ENCODE measurements around the gene PTCD3.

The PTCD3 gene

DNA sequence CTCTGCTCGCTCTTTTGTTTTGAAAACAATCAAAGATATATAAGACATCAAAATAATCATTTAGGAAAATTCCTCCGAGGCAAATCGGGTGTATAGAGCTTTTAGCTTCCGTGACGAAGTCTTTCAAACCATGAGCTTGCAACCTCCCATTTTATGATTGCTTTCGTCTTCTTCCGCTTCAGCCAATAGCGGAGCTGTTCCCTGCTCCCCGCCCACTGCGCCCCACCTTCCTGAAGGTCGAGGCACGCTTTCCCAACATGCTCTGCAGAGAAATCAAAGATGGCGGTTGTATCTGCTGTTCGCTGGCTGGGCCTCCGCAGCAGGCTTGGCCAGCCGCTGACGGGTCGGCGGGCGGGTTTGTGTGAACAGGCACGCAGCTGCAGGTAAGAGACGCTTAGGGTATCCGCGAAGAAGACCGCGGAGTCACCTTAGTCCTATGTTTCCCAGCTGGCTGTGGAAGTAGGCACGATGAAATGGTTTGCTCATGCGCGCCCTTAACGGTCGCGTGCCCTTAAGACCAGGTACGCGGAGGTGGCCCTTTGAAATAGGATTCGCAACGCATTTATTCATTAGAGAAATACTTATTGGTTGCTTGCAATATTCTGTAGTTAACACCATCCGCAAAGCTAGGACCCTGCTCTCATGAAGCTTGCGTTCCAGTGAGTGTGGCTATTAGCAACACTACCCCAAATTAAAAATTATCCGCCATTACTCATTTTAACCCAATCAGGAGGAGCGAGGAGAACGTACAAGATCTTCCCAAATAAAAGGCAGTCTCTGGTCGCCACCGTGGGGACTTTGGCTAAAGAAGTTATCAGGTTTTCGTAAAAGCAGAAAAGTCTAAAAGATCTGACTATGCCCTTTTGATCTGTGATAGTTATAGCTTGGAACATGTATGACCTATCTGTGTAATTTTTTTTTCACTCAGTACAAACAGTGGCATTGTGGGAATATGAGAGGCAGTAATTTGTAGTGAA is at the start of gene PTCD3:
Gene PTCD3, plus strand, starts transcription at position 267 of the 977 bp plus-strand sequence. Its CDS starts 13 bp downstream, at position 280.
- peak; percentile 77 to 96 for DNase-seq

DNA sequence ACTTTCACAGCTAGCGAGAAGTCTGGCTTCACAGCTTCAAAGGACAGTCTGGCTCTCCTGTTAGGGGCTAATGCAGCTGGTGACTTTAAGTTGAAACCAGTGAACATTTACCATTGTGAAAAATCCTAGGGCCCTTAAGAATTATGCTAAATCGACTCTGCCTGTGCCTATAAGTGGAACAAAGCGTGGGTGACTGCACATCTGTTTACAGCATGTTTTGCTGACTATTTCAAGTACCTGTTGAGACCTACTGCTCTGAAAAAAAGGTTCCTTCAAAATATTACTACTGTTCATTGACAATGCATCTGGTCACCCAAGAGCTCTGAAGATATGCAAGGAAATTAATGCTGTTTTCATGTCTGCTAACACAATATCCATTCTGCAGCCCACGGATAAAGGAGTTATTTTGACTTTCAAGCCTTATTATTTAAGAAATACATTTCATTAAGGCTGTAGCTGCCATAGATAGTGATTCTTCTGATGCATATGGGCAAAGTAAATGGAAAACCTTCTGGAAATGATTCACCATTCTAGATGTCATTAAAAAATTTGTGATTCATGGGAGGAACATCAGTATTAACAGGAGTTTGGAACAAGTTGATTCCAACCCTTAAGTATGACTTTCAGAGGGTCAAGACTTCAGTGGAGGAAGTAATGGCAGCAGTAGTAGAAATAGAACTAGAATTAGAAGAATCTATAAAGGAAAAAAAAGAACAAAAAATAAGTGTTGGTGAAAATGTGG is 49.3 kb upstream of the PTCD3 start:
- no peak for DNase-seq

DNA sequence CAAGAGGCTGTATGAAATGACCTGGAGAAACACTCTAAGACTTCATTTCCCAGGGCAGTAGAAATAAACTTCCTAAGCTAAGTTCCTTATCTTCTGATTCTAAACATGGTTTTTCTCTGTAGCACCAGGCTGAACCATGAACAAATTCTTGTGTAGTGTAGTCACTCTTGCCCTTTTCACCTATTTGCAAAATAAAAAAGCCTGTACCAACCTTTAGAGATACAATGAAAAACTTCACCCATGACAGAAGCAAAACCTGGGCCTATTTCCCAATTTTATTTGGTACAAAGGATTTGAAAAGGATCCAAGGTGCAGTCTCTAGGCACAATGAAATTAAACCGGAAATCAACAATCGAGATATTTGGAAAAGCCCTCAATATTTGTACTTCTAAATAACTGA is 44.0 kb upstream of the PTCD3 start:
- peak in 1 of 2 experiments; percentile 36 for DNase-seq

DNA sequence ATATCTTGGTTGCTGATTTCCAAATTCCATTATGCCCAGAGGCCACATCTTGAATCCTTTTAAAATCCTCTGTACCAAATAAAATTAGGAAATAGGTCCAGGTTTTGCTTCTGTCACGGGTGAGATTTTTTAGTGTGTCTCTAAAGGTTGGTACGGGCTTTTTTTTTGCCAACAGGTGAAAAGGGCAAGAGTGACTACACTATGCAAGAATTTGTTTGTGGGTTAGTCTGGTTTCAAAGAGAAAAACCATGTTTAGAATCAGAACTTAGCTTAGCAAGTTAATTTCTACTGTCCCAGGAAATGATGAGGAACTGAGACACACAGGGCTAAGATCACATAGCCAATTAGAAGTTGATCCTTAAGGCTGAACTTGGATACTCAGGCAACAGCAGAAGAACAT is 42.0 kb upstream of the PTCD3 start:
- peak in 1 of 2 experiments; percentile 13 for DNase-seq

DNA sequence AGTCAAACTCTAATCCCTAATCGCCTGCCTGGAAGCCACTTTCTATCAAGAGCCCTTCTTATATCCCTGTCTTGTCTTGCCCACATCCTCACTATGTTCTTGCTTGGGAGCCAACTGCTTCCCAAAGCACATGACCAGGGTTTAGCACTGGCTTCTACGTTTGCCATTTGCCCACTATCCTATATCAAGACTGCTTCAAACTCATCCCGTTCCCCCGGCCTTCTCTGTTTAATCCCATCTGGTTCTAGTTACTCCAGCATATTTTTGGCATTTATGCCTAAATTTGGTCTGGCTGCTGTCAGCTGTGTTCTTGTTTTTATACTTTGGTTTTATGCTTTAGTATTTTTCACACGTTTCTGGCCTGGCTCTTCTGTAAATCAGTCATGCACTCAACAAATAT is 40.5 kb upstream of the PTCD3 start:
- DNase-seq: no peak

DNA sequence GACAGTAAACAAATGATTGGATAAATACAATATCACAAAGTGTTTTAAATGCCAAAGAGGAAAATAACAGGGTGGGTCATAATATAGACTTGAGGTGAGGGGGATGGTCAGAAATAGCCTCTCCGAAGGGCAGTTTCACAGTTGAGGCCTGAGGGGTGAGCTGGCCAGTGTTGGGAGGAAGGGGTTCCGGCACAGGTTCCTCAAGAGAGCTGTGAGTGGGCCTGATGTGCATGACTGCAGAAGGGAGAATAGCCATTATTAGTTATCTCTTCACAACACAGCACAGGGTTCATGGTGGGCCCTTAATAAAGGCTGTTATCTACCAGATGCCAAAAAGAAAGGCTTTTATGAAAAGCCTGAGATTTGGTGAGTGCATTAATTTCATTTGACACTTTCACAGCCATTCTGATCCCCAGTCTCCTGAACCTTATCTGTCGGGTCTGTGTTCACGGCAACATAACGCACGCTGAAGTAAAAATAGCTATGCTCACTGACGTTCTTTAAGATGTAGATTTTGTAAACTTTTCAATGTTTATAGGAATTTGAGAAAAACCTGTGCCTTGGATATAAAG is 39.9 kb upstream of the PTCD3 start:
- DNase-seq: no peak

DNA sequence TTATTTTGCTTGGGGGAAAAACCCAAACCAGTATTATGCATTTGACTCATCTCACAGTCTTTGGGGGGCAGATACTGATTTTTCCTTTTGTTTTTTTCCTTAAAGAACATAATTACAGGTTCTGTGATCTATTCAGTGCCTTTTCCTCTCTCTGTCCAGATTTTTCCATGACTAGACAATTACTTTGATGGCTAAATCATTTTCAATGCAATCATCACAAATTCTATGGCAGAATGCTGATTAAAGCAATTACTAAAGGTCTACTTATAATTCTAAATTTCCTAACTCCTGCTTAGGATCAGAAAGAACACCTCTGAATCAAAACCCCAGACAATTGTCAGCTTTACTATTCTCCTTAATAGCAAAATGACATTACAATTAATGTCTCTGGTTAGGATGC is 39.1 kb upstream of the PTCD3 start:
- no peak for DNase-seq

DNA sequence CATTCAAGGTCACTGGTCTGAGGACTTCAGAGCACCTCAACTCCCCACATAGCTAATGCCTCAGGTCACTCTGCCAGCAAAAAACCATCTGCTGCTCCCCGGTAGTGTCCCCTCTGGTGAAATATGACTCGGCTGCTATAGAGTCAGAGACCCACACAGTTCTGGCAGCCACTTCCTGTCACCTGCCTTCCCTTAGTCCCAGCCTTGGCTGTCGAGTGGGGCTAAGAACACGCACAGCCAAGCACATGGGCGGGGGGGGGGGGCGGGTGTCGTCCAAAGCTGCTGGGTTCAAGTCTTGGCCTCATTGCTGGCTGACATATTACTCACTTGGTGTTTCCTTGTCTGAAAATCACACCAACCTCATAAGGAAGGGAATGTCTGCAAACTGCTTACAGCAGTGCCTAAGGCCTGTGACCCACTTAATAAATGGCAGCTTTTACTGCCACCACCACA is 37.9 kb upstream of the PTCD3 start:
- no peak for DNase-seq

DNA sequence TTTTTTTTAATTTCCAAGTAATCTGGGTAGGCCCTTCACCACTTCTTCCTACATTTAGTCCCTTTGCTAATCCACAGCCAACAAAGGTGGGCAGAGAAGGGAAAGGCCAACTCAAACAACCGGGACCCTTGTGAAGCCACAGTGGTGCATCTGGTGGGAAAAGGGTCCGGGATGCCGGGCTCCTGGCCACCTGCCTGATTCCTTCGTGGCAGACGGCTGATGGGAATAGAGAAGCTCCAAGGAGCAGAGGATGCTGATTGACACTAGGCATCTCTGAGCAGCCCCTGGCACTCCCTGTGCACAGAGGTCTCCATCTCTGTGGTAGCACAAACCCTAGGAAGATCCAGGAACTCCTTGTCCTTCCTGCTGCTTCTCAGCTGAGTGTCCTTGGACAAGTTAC is 37.4 kb upstream of the PTCD3 start:
- DNase-seq: no peak

DNA sequence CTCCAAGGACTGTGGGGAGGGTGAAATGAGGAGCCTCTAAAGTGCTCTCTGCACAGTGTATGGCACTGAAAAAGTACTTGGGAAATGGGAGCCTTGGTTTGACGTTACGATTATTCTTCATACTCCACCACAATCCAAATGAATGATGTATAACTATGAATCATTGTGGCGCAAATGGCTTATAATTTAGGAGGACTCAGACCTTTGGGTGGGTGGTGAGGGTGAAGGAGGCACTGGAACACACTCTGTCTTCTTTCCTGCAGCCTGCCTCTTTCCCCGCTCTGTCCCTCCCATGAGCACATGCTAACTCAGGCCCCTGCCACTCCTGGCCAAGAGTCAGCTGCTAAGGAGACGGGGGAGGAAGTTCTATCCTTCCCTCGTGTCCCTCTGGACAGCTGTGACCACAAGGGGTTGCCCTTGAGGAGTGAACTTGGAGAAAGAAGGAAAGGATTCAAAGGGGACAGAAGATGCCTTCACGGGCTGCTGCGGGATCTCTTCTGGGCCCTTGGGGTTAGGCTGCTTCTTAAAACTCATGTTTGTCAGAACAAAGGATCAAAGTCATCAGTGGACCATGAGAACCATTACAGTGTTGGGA is 36.8 kb upstream of the PTCD3 start:
- DNase-seq: no peak

DNA sequence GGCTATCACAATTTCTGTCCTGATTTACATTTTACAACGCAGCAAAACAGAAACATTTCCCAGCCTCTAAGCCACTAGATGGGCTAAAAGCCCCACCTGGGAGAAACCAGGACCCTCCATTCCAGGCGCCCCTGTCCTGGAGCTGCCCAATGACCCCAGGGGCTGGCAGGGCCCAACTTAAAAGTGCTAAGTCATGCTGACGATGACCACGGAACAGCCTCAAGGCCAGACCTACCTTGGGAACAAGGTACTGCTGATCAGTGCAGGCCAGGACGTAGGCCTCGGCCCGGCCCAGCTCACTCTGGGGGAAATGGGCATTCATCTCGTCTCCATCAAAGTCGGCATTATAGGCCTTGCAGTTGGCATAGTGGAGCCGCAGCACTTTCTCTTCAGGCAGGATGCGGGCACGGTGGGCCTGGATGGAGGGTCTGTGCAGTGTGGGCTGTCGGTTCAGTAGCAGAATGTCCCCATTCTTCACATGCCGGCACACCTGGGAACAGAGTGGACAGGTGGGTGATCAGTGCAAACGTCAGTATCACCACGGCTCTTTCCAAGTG is 36.2 kb upstream of the PTCD3 start:
- DNase-seq: no peak

DNA sequence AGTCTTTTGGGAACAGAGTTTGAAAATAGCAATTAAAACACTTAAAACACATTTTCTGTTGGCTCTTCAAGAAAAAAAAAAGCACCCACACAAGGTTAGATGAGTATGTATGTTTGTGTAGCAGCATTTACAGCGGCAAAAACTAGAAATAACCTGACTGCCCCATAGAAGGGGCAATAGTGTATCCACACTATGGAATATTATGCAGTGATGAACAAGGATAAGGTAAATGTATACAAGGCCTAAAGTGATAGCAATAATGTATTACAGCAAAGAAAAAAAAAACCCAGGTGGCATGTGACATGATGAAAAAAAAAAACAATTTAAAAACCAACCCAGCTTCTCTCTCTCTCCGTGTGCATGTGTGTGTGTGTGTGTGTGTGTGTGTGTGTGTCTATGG is 35.2 kb upstream of the PTCD3 start:
- DNase-seq: no peak

DNA sequence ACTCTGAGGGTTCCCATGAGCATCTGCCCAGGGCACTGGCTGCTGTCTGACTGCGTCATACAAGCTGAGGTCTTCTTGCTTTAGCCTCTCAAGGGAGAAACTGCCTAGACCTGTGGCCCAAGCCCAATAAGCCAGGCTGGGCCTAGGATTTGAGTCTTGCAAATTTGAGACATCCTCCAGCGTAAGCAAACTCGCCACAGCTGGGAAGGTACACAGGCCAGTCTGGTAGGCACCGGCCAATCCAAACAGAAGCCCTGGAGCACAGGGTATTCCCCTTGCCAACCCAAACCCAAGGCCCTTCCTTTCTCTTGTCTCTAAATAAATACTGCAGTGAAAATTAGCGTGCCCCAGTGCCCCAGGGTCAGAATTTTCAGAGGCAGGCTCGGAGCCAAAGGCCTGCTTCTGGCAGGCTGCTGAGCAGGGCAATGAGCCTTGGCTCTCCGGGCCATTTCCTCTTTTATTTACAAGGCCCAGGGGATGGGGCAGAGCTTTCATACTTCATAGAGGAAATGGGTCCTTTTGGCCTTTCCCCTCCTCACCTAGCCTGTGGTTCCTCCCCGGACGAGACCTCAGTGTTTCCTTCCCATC is 33.7 kb upstream of the PTCD3 start:
- DNase-seq: no peak

DNA sequence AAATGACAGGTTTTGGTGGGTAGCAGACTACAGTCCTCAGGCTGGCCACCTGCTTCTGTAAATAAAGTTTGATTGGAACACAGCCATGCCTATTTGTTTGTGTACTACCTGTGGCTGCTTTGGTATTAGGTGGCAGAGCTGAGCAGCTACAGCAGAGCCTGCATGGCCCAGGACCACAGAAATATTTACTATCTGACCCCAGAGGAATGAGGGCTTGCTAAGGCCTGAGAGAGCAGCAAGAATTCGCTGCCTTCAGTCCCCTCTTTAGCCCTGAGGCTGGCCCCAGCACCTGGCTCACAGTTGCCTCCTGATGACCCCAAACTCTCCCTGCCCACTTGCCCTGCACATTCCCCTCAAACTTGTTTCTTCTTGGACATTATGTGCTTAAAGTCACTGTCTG is 32.8 kb upstream of the PTCD3 start:
- no peak for DNase-seq

DNA sequence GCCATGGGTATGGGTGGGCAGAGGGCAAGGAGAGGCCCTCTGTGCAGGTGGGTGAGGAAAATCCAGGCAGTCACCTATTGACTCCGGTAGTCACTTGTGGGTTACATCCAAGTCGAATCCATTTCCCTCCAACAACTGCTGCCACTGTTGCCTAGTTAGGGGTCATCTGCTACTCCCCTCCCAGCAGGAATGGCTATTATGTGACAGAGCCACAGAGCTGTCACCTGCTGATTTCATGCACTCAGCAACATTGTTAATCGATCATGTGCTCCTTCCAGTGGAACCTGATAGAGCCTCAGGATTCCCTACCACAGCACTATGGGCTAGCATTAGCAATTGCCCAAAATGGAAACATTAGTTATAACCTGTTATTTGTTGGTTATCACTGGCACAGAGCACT is 31.8 kb upstream of the PTCD3 start:
- no peak for DNase-seq

DNA sequence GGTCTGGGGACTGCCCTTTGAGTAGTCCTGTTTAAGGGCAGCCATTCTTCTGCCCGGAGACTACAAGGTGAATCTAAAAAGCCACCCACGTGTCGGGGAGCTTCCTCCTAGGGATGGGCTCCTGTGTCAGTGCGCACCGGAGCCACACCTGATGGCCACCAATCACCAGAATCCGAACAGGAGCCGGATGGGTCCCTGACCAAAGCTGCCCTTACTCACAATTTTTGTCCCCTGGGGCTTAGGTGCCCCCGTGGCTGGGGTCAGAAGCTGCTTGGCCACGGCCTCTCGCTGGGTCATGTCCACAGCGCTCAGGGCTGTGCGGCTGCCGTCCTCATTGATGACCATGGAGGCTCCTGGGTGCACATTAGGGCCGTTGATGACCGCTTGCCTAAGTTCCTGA is 31.2 kb upstream of the PTCD3 start:
- DNase-seq: no peak

DNA sequence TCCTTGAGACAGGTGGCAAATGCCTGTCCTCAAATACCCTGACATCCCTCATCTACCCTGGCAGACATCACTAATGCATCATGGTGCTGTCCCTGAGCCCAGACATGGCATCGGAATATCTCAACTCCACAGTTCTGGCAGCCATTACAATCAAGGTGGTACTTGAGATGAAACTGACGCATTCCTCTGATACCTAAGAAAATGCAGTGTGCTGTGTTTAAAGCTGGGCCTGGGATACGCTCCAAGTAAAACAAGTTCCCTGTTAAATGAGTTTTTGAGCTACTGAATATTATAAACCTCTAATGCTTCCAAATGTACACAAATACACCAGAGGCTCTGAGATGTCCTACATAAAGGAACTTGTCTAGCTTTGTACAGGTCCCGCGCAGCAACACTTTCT is 30.1 kb upstream of the PTCD3 start:
- DNase-seq: no peak

DNA sequence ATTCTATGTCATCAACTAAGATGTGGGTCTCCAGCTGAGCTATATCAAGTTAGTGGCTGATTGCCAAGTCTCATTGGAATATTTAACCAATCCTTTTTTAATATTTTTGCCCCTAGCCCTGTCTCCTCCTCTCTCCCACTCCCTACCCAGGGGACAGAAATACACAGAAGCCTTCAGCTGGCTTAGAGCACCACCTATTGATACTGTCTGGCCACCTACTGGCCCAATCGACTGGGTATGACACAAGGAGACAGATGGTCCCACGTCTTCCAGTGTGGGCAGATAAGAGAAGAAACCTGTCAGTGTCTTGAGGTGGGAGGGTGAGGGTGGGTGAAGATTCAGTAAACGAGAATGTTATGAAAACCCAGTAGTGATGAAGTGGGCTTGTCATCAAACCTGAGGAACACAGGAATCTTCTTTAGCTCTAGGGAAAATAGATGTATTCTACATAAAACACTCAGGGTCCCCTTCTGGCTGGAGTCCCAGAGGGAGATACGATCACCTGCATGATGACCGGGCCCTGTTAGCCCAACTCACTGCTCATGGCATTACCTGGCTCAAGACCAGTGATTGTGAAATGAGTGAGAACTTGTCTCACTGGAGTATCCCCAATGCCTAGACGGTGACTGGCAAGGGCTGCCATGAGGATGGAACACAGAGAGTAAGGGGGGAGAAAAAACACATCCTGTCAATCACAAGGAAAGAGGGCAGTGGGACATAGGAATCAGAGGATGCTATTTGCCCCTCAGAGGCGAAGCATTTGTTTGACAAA is 27.1 kb upstream of the PTCD3 start:
- DNase-seq: peak in 1 of 2 experiments; percentile 31

DNA sequence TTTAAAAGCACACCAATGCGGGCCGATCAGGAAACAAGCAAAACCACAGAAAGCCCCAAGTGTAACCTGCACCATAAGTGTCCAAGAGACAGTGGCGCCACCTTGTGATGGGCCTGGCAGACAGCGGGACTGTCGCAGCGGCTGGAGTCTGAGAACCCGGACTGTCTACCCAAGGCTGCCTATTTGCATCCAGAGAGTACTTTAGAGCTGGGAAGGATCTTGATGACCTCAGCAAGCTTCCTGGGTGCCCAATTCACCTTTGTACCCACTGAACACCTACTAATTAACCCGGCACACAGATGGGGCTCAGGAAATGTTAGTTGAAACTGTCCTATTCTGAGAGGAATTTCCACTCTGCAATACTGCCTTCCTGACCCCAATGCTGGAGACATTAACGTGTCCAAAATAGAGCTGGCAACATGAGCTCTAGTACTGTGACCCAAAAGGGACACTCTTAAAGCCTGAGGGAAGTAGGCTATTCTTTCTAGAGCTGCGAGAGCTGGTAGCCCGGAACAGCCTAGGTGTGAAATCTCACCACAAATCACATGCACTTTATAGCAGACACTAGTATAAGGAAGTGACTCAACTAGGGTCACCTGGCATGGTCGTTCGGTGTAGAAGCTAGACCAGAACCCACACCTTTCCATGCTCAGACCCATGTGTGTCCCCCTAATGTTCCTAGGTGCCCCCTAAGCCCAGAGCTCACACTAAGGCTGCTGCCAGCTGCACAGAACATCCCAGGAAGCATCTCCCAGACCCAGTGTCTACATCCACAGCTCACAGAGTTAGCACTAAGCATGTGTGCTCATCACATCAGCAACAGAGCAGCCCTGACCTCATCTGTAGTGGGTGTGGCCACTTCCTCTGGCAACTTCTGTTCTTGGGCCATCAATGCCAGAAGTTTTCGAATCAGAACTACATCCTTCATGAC is 25.8 kb upstream of the PTCD3 start:
- peak in 1 of 2 experiments; percentile 41 for DNase-seq

DNA sequence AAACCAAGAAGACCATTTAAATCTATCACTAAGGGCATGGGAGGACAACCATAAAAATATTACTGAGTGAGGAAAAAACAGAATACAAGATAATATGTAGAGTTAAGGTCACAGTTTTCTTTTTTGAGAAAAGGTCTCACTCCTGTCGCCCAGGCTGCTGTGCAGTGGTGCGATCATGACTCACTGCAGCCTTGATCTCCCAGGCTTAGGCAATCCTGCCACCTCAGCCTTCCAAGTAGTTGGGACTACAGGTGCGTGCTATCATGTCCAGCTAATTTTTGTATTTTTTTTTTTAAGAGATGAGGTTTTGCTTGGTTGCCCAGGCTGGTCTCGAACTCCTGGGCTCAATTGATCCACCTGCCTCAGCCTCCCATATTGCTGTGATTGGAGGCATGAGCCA is 24.3 kb upstream of the PTCD3 start:
- DNase-seq: no peak
